A549 (cell line): Measurements from ENCODE around the gene PLCB1. TPM values are rescaled to one million over a fixed set of nuclear protein-coding genes. Genes with fewer than 3 reads are reported as not detected.

Source experiments
- ATAC-seq, 2 experiments: fragments of 200-7000 bp in 1 of 2; fragments of >200 bp in 1 of 2; cut with Nextera tagmentation in 1 of 2; cut with Tn5 transposase in 1 of 2; 3 replicates each; pipeline versions ENCODE4 v1.8.0 to v1.9.1; 2018 to 2020; ENCODE audit warnings: mild to moderate bottlenecking in 1 of 2, moderate library complexity in 1 of 2
- CTCF ChIA-PET: fragments of 300-600 bp; sonication (Branson Sonifier 250); formaldehyde crosslinking; extraction: SDS; loops from one replicate; lab custom pipeline; 2021; ENCODE audit warnings: antibody characterized with exemption, inconsistent platforms; lab: Yijun Ruan, JAX
- POLR2A ChIA-PET: fragments of 350-600 bp; formaldehyde crosslinking; extraction: SDS; loops from one replicate; lab custom pipeline; 2021; ENCODE audit warnings: antibody characterized with exemption, inconsistent platforms; lab: Yijun Ruan, JAX
- DNase-seq, 2 experiments: peaks; one replicate each; pipeline versions ENCODE4 v3.0.0 to v3.0.0-alpha.2; 2011 to 2016; ENCODE audit warnings: low read depth in 1 of 2, low spot score in 1 of 2
- FAIRE-seq: peaks from 2 replicates; lab custom pipeline; 2011; peaks lifted over from hg19 to GRCh38; lab: Jason Lieb, UNC
- H3K27ac ChIP-seq, 2 experiments: fragments of >200 bp; sonication (Bioruptor Twin); formaldehyde crosslinking; 3 replicates each; pipeline ENCODE4 v1.5.1; 2016 to 2017
- H3K4me1 ChIP-seq: fragments of >200 bp; sonication (Bioruptor Twin); formaldehyde crosslinking; 3 replicates; pipeline ENCODE4 v1.6.1; 2016
- H3K4me2 ChIP-seq: fragments of >200 bp; sonication (Bioruptor Twin); formaldehyde crosslinking; 3 replicates; pipeline ENCODE4 v1.6.1; 2016
- H3K4me3 ChIP-seq: fragments of >200 bp; sonication (Bioruptor Twin); formaldehyde crosslinking; 3 replicates; pipeline ENCODE4 v1.5.1; 2016
- H3K9me3 ChIP-seq: fragments of >200 bp; sonication (Bioruptor Twin); formaldehyde crosslinking; 3 replicates; pipeline ENCODE4 v1.6.1; 2016
- CBX2 ChIP-seq: fragments of 200-600 bp; sonication (generic); IDR thresholded peaks from 2 replicates; pipeline ENCODE4 v1.6.1; 2016; ENCODE audit warnings: low read depth, mild to moderate bottlenecking, borderline replicate concordance
- CBX8 ChIP-seq: fragments of 200-600 bp; sonication (generic); IDR thresholded peaks from 2 replicates; pipeline ENCODE4 v1.6.1; 2016
- CEBPB ChIP-seq, 2 experiments: fragments of >200 bp in 1 of 2; sonication (Bioruptor Twin) in 1 of 2; formaldehyde crosslinking in 1 of 2; IDR thresholded peaks; 2 replicates each; pipeline ENCODE4 v1.6.1; 2012 to 2016
- EP300 ChIP-seq, 2 experiments: fragments of >200 bp; sonication (Bioruptor Twin); formaldehyde crosslinking; IDR thresholded peaks; 2 replicates in 1 of 2; 3 replicates in 1 of 2; pipeline ENCODE4 v1.6.1; 2016 to 2017
- FOSB ChIP-seq: fragments of 250-450 bp; sonication (Bioruptor Pico); IDR thresholded peaks from 2 replicates; pipeline ENCODE4 v1.5.0; 2020; ENCODE audit warnings: mild to moderate bottlenecking, moderate library complexity
- FOSL2 ChIP-seq, 2 experiments: fragments of 450-650 bp in 1 of 2; fragments of >200 bp in 1 of 2; sonication (Bioruptor Twin) in 1 of 2; formaldehyde crosslinking; IDR thresholded peaks; 2 replicates each; pipeline versions ENCODE4 v1.5.0 to v1.6.1; 2016 to 2020; ENCODE audit warnings: mild to moderate bottlenecking in 1 of 2, moderate library complexity in 1 of 2
- GATA3 ChIP-seq: IDR thresholded peaks from 2 replicates; pipeline ENCODE4 v1.6.1; 2012; ENCODE audit warnings: borderline replicate concordance
- HDAC2 ChIP-seq: fragments of 200-600 bp; sonication (generic); IDR thresholded peaks from 2 replicates; pipeline ENCODE4 v1.6.1; 2016
- HMGXB4 ChIP-seq: fragments of 250-450 bp; sonication (Bioruptor Pico); IDR thresholded peaks from 2 replicates; pipeline ENCODE4 v1.5.0; 2021; ENCODE audit warnings: mild to moderate bottlenecking, moderate library complexity, borderline replicate concordance
- JUNB ChIP-seq: fragments of >200 bp; sonication (Bioruptor Twin); formaldehyde crosslinking; IDR thresholded peaks from 2 replicates; pipeline ENCODE4 v1.6.1; 2016
- KDM1A ChIP-seq: fragments of 200-600 bp; sonication (generic); IDR thresholded peaks from 2 replicates; pipeline ENCODE4 v1.6.1; 2016; ENCODE audit warnings: low read depth, mild to moderate bottlenecking
- MAFK ChIP-seq: fragments of 450-650 bp; IDR thresholded peaks from 2 replicates; pipeline ENCODE4 v1.6.1; 2014; ENCODE audit not compliant: partially characterized antibody
- MYC ChIP-seq: IDR thresholded peaks from 2 replicates; pipeline ENCODE4 v1.6.1; 2012; ENCODE audit warnings: mild to moderate bottlenecking, inconsistent platforms, low read length, improper control_type of control experiment, borderline replicate concordance
- NR3C1 ChIP-seq: fragments of >200 bp; sonication (Bioruptor Twin); formaldehyde crosslinking; IDR thresholded peaks from 3 replicates; pipeline ENCODE4 v1.6.1; 2017
- PHF8 ChIP-seq: fragments of 200-600 bp; sonication (generic); IDR thresholded peaks from 2 replicates; pipeline ENCODE4 v1.6.1; 2016; ENCODE audit warnings: low read depth, mild to moderate bottlenecking, antibody characterized with exemption, moderate library complexity, borderline replicate concordance
- RAD21 ChIP-seq, 2 experiments: fragments of >200 bp in 1 of 2; sonication (Bioruptor Twin) in 1 of 2; formaldehyde crosslinking in 1 of 2; IDR thresholded peaks in 1 of 2; conservative IDR thresholded peaks in 1 of 2; 2 replicates in 1 of 2; 3 replicates in 1 of 2; pipeline ENCODE4 v1.6.1; 2012 to 2018; ENCODE audit warnings: inconsistent platforms in 1 of 2
- RARB ChIP-seq: fragments of 250-450 bp; sonication (Bioruptor Pico); IDR thresholded peaks from 2 replicates; pipeline ENCODE4 v1.8.0; 2021; ENCODE audit warnings: mild to moderate bottlenecking, moderate library complexity
- SREBF2 ChIP-seq: fragments of 450-650 bp; IDR thresholded peaks from 2 replicates; pipeline ENCODE4 v1.6.1; 2014; ENCODE audit warnings: mild to moderate bottlenecking, moderate library complexity
- ZC3H11A ChIP-seq: fragments of 450-650 bp; IDR thresholded peaks from 2 replicates; pipeline ENCODE4 v1.6.1; 2014; ENCODE audit warnings: antibody characterized with exemption, mild to moderate bottlenecking
- ZFP36 ChIP-seq: fragments of 450-650 bp; IDR thresholded peaks from 2 replicates; pipeline ENCODE4 v1.6.1; 2014; ENCODE audit warnings: borderline replicate concordance; ENCODE audit not compliant: partially characterized antibody
- ZSCAN20 ChIP-seq: fragments of 250-450 bp; sonication (Bioruptor Pico); IDR thresholded peaks from 2 replicates; pipeline ENCODE4 v1.8.0; 2022; ENCODE audit warnings: mild to moderate bottlenecking, moderate library complexity
- WGBS: methylation state at CpG from one replicate; pipeline ENCODE4 v1.1.6; 2017; ENCODE audit errors: missing lambda C conversion rate; 5-methylcytosine and 5-hydroxymethylcytosine counted together
- polyA plus RNA-seq, 4 experiments: library from polyadenylated mRNA; depleted of rRNA in 3 of 4; stranded (reverse); fragments of >200 nt; fragmentation: RNase III in 1 of 4; extraction: RNeasy Plus Mini Kit Qiagen cat#74134 plus additional on column Dnase treatment in 1 of 4; gene quantifications; 2 replicates in 3 of 4; 3 replicates in 1 of 4; pipeline ENCODE4 v1.2.3, GENCODE V29; 2011 to 2017
- TF ChIP-seq, protein P1 (sequence below): fragments of >200 bp; sonication (Bioruptor Twin); formaldehyde crosslinking; IDR thresholded peaks from 2 replicates; pipeline ENCODE4 v1.6.1; 2016
- TF ChIP-seq, protein P2 (sequence below): fragments of >200 bp; sonication (Bioruptor Twin); formaldehyde crosslinking; IDR thresholded peaks from 3 replicates; pipeline ENCODE4 v1.6.1; 2016
- TF ChIP-seq, protein P3 (sequence below): fragments of >200 bp; sonication (Bioruptor Twin); formaldehyde crosslinking; IDR thresholded peaks from 3 replicates; pipeline ENCODE4 v1.5.1; 2016

Gene PLCB1
- polyA plus RNA-seq, 2 of the 4 experiments (the other 2 are of a cell fraction): 0.97 to 6.3 TPM

GRCh38 chr20:8401556-8401955, 269.5 kb downstream of the PLCB1 start:
- no peak overlapping the region for H3K4me2 ChIP-seq
- ChIA-PET POLR2A (no interaction called here), CTCF (interaction anchor here (1.0 to 1.8 kb wide), 3 partner anchors 12 to 465 kb away, joined by 3 to 16 read pairs (median 4); no protein-coding TSS in a partner anchor)
- ATAC-seq: no peak
- FAIRE-seq: peak; percentile 90
- no peaks in the 10 kb centered on the region for H3K4me1 ChIP-seq
- no peak overlapping the region for H3K4me3 ChIP-seq
- no peak for DNase-seq
- TF ChIP-seq NR3C1: no peak
- no peak for TF ChIP-seq MYC
- TF ChIP-seq CBX2: no peak
- TF ChIP-seq RAD21 (conservative IDR thresholded peaks at IDR 0.05 in 1 of 2, IDR thresholded peaks at IDR 0.05 in 1 of 2): no peak
- TF ChIP-seq FOSB (CRISPR knock-in tag): no peak
- TF ChIP-seq, protein P1, sequence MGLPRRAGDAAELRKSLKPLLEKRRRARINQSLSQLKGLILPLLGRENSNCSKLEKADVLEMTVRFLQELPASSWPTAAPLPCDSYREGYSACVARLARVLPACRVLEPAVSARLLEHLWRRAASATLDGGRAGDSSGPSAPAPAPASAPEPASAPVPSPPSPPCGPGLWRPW: no peak
- no peak for TF ChIP-seq ZSCAN20 (CRISPR knock-in tag)
- TF ChIP-seq, protein P2, sequence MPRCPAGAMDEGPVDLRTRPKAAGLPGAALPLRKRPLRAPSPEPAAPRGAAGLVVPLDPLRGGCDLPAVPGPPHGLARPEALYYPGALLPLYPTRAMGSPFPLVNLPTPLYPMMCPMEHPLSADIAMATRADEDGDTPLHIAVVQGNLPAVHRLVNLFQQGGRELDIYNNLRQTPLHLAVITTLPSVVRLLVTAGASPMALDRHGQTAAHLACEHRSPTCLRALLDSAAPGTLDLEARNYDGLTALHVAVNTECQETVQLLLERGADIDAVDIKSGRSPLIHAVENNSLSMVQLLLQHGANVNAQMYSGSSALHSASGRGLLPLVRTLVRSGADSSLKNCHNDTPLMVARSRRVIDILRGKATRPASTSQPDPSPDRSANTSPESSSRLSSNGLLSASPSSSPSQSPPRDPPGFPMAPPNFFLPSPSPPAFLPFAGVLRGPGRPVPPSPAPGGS: no peak
- TF ChIP-seq, protein P3, sequence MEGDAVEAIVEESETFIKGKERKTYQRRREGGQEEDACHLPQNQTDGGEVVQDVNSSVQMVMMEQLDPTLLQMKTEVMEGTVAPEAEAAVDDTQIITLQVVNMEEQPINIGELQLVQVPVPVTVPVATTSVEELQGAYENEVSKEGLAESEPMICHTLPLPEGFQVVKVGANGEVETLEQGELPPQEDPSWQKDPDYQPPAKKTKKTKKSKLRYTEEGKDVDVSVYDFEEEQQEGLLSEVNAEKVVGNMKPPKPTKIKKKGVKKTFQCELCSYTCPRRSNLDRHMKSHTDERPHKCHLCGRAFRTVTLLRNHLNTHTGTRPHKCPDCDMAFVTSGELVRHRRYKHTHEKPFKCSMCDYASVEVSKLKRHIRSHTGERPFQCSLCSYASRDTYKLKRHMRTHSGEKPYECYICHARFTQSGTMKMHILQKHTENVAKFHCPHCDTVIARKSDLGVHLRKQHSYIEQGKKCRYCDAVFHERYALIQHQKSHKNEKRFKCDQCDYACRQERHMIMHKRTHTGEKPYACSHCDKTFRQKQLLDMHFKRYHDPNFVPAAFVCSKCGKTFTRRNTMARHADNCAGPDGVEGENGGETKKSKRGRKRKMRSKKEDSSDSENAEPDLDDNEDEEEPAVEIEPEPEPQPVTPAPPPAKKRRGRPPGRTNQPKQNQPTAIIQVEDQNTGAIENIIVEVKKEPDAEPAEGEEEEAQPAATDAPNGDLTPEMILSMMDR: no peak
- no peak for TF ChIP-seq FOSL2 (IDR thresholded peaks at IDR 0.05)
- TF ChIP-seq FOSL2 (CRISPR knock-in tag; IDR thresholded peaks at IDR 0.05): no peak
- no peak for TF ChIP-seq HDAC2
- TF ChIP-seq RARB: no peak
- TF ChIP-seq ZFP36: no peak
- TF ChIP-seq PHF8: no peak
- no peak for TF ChIP-seq EP300 (IDR thresholded peaks at IDR 0.05)
- no peak for TF ChIP-seq KDM1A
- TF ChIP-seq, all 56 proteins: peak for 0
- Histone ChIP-seq H3K27ac (no peak overlapping the region), H3K9me3 (no peaks in the 10 kb centered on the region)

DNA sequence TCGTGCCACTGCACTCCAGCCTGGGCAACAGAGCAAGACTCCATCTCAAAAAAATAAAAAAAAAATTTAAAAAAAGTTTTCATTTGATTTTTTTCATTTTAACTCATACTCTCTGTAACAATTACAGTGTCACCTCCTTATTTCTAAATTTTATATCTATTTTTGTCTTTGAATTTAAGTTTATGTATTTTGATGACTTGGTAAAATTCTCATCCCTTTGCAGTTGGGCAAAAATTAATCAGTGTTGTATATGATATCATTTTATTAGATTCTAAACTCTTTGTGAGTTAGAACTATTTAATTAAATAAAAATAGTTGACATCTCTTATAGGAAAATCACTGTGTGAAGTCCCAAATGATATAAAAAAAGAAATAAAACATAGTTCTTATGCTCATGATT, 270.7 kb downstream of the PLCB1 start:
- no peaks in the 10 kb centered on the region for H3K9me3 ChIP-seq
- no peak overlapping the region for H3K27ac ChIP-seq
- no peak overlapping the region for H3K4me3 ChIP-seq
- no peak for FAIRE-seq
- H3K4me2 ChIP-seq: no peak overlapping the region
- WGBS: 41% methylated on average over 1 of the region's 1 CpG
- CTCF ChIA-PET: interaction anchor here (0.9 to 1.3 kb wide), 2 partner anchors 12 to 14 kb away, joined by 3 read pairs; no protein-coding TSS in a partner anchor
- no peaks in the 10 kb centered on the region for H3K4me1 ChIP-seq
- ATAC-seq: no peak
- POLR2A ChIA-PET: no interaction called here
- DNase-seq: no peak
- TF ChIP-seq CBX8: no peak
- no peak for TF ChIP-seq CEBPB (IDR thresholded peaks at IDR 0.05)
- TF ChIP-seq SREBF2: no peak
- no peak for TF ChIP-seq HMGXB4 (CRISPR knock-in tag)
- no peak for TF ChIP-seq PHF8
- no peak for TF ChIP-seq ZC3H11A
- no peak for TF ChIP-seq GATA3
- no peak for TF ChIP-seq MAFK
- no peak for TF ChIP-seq JUNB
- TF ChIP-seq HDAC2: no peak
